Esophagus muscularis mucosa (tissue), 3 donors: Measurements from ENCODE around the gene RHBDF2.
"Not testable (repeated sequence)": the region's sequence is repeated elsewhere in the genome, so short reads cannot be mapped to it uniquely, and the experiment has no call there.

Experiments used
- CTCF ChIP-seq, 3 experiments: fragments of 200-600 bp in 2 of 3; fragments of 450-650 bp in 1 of 3; sonication (generic) in 2 of 3; IDR thresholded peaks; one replicate each; pipeline ENCODE4 v1.5.1; 2017 to 2019; ENCODE audit warnings: antibody characterized with exemption in 3 of 3, mild to moderate bottlenecking in 2 of 3, moderate library complexity in 1 of 3
- POLR2A ChIP-seq: fragments of 450-650 bp; IDR thresholded peaks from one replicate; pipeline ENCODE4 v1.6.1; 2017; ENCODE audit warnings: antibody characterized with exemption, moderate library complexity, mild to moderate bottlenecking, low read depth
- POLR2AphosphoS5 ChIP-seq, 2 donors: sonication (generic); formaldehyde crosslinking; IDR thresholded peaks; one replicate each; pipeline ENCODE4 v1.6.1; 2017; ENCODE audit warnings: antibody characterized with exemption in 2 of 2

DNA sequence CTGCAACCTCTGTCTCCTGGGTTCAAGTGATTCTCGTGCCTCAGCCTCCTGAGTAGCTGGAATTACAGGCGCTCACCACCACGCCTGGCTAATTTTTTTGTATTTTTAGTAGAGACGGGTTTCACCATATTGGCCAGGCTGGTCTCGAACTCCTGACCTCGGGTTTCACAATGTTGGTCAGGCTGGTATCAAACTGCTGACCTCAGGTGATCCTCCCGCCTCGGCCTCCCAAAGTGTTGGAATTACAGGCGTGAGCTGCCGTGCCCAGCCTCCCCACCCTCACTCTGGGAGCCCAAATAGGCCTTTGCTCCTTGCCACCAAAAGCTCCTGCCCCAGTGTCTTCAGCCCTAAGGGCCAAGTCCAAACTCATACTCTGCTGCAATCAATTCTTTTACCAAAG, 20.5 kb upstream of the RHBDF2 start:
- TF ChIP-seq CTCF (IDR thresholded peaks at IDR 0.05); POLR2A; POLR2AphosphoS5 (IDR thresholded peaks at IDR 0.05): not testable (repeated sequence)
